ENCODE data around the gene TEX26.

Gene TEX26

GRCh38 chr13:31014456-31014855 lies 82.0 kb downstream of the TEX26 start:
- DNase-seq = no peak

GRCh38 chr13:31015199-31015598 lies 82.7 kb downstream of the TEX26 start:
- DNase-seq = no peak

GRCh38 chr13:31016342-31017325 lies 84.2 kb downstream of the TEX26 start:
- DNase-seq = no peak

- DNase-seq = no peak
Measured at GRCh38 chr13:31018511-31018910, 86.1 kb downstream of the TEX26 start.

GRCh38 chr13:31020996-31021395 lies 88.5 kb downstream of the TEX26 start:
- DNase-seq = no peak

GRCh38 chr13:31022288-31022895 lies 89.9 kb downstream of the TEX26 start:
- no peak for DNase-seq

GRCh38 chr13:31022928-31023530 lies 90.6 kb downstream of the TEX26 start:
- no peak for DNase-seq
